Measurements from ENCODE around the gene RPS6KA3.
"Not testable (repeated sequence)": the region's sequence is repeated elsewhere in the genome, so short reads cannot be mapped to it uniquely, and the experiment has no call there.

RPS6KA3 gene

DNA sequence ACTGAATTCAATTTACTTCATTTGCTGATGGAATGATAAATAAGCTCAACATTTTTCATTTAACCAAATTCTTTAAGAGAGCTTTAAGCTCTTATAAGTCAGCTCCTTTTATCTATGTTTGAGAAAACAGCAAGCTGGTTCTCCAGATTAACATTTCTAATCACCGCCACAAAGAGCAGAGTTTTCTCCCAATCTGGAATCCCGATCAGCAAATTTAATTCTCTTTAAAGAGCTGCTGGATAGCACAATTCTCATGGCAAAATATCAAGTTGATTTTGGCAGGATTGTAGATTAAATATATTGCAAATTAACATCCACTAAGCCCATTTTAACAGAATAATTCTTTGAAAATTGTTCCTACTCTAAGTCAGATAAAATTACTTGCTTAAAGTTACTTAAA lies 48.8 kb downstream of the RPS6KA3 start:
- DNase-seq, result no peak

DNA sequence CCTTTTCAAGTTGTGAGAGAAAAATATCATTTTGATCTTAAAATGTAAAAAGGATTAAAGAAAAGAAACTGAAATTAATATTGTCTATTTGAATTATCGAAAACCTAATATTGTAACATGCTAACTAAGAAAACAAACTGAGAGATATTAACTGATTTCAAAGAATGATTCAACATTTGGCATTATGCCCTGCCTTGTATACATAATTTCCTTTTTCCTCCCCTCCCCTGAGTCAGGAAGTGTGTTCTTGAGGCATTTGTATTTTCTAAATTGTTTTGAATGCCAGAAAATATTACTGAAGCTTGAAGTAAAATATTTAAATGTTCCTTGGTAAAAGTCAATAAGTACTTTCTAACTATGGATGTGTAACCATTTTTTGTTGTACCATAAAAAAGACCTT lies 49.4 kb downstream of the RPS6KA3 start:
- DNase-seq, result no peak

DNA sequence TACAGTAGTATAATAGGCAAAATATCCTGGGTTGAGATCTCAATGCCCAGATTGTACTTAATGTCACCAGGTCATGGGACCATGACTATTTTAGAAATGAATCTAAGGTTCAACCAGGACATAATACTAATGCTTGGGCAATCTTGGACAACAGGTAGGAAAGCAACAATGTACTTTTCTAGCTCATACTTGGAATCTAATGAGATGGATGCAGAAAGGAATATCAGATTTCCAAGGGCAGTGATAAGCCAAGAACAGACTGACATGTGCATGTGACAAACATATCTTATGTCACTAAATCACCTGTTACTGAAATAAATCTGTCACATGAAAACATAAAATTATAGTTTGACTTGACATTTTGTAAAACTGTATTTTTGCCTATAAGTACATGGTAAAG lies 51.1 kb downstream of the RPS6KA3 start:
- no peak for DNase-seq

DNA sequence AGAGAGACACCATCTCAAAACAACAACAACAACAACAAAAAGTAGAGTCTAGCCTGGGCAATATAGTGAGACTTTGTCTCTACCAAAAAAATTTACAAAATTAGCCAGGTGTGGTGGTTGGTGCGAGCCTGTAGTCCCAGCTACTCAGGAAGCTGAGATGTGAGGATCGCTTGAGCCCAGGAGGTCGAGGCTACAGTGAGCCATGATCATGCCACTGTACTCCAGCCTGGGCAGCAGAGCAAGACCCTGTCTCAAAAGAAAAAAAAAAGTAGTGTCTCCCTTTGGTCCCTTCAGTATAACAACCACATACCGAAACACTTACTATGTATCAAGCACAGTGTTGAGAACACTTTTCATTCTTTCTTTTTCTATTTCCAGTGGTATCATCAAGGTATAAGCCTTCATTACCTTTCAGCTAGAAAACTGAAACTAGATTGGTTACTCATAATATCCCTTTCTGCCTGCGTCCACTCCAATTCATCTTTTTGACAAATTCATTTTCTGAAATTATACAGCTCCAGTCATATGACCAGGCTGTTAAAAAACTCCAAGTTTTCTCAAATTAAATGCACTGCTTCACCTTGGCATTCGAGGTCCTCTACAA lies 54.1 kb downstream of the RPS6KA3 start:
- DNase-seq, result peak in 1 of 5 donors; percentile 20

DNA sequence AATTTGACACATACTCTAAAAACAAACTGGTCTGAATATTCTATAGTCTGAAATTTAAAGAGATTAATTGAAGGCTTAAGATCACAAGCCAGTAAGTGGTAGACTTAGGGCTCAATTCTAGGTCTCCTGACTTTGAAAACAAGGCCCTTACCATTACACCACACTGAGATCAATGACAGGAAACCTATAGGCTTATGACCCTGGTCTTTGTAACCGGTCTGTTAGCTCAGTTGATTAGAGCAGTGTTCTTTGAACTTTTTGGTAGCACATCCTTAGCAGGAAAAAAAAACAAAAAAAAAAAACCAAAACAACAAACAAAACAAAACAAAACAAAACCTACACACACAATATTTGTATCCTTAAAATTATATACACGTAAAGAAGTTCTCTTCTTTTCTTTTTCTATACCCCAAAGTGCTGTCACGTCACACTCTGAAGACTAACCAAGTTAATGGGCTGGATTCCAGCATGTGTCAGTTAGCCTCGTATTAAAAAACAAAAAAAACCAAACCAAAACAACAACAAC lies 55.4 kb downstream of the RPS6KA3 start:
- DNase-seq, result no peak

DNA sequence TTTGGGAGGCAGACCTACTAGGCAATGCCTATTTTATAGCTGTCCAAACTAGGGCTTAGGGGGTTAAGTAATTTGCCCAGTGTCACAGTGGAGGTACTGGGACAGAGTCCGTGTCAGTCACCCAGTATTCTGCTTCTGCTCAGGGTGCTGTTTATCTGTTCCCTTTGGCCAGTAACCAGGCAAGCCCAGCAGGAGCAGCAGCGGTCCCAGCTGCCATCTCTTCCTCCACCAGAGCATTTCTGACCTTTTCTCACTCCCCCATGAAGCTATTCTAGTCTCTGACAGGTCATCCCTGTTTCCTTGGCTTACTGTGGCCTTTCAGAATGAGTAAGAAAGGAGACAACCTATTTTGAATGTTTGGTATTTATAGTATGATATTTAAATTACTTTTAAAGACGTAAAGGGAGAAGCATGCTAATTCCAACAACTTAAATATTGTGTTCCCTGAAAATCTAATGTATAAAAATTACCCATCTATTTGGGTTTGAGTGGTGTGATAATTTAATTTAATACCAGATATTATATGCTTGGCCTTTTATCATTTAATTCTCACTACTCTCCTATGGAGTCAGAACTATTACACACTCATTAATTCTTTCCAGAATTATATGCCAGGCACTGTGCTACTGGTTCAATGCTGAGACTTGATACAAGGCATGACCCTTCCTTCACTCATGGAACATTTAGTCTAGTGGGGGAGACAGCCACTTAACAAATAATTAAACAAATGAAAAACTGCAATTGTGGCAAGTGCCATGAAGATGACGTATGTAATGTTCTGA lies 60.6 kb downstream of the RPS6KA3 start:
- DNase-seq, result no peak

DNA sequence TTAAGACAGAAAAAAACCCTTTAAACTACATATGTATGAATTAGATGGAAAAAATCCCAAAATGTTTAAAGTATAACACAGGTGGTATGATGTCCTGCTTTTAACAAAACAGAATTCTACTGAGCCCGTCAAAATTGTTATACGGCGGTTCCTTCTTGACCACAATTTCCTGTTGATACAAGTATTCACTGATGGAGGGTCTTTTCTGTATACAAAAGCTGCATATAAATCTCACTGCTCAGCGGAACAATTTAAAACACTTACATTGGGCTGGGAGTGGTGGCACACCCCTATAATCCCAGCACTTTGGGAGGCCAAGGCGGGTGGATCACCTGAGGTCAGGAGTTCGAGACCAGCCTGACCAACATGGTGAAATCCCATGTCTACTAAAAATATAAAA lies 62.4 kb downstream of the RPS6KA3 start:
- no peak for DNase-seq

DNA sequence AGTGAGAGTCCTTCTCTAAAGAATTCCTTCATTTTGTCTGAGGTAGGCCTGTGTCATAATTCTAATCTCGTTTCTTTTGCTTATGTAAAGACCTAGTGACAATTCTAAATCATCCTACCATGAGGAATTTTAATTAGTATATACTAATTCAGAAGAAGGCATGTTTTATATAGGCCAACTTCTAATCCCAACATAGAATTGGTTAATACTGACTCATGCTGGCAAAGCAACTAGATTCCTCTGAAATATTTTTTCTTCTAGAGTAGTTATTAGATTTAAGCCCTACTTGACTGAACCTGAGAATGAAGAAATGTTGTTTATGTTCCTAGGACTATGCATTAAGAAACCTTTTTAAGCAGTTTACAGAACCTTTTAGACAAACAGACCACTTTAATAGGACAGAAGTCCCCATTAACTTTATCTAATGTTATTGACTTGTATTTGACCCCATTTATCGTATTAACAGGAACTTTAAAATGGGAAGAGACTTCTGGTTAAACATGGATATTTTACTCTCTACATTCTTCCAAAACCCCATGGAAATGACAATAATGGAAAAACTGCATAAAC lies 69.0 kb downstream of the RPS6KA3 start:
- DNase-seq, result no peak

DNA sequence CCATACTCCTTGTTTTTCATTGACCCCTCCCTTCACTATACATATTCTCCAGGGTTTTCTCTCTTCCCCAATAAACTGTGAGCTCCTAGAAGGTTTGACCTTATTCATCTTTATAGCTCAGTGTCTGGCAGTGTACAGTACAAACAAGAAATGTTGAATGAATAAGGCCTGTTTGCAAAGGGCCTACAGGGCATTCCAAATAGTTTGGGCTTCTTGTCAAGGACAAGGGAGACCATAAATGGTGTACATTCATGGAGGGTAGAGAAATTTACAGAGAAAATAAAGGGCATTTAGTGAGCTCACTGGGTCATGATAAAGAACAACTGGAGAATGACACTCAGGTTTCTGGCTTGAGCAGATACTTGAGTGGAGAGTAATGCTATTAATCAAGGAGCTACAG lies 77.5 kb downstream of the RPS6KA3 start:
- no peak for DNase-seq

DNA sequence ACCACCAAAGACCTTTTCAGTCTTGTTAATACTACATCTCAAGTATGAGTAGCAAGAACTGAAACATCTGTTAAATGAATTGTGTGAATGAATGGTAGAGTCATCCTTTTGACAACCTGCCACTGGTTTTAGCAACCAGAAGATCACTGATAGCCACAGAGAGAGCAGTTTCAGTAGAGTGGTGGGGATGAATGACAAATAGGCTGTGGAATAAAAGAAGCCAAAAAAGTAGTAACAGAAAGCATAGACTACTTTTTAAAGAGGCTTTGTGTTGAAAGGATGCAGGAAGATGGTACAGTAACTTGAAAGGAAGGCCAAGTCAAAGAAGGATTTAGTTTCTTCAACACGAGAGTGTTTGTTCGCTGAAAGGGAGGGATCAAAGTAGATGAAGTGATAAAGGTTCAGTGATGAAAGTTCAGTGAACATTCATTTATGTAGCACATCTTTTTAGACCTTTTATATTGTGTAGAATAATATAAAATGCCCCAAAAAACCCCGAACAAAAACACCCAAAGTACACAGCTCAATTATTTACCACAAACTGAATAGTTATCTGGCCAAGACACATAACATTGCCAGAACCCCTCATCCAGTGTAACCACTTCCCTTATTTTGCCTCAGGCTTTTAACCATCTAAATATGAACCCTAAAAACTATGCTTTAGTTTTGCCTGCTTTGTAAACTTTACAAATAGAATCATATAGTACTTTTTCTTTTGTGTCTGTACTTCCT lies 84.9 kb downstream of the RPS6KA3 start:
- DNase-seq, result peak in 1 of 5 donors; percentile 17

DNA sequence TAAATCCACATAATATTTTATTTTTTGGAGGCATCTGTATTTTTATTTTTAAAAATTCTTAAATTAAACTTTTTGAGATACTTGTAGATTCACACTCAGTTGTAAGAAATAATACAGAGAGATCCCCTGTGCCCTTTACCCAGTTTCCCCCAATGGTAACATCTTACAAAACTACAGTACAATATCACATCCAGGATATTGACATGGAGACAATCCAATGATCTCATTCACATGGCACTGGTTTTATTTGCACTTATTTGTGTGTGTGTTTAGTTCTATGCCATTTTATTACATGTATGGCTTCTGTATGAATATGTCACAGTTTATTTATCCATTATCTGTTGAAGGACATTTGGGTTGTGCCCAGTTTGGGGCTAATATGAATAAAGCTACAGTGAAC lies 89.6 kb downstream of the RPS6KA3 start:
- DNase-seq, result no peak

DNA sequence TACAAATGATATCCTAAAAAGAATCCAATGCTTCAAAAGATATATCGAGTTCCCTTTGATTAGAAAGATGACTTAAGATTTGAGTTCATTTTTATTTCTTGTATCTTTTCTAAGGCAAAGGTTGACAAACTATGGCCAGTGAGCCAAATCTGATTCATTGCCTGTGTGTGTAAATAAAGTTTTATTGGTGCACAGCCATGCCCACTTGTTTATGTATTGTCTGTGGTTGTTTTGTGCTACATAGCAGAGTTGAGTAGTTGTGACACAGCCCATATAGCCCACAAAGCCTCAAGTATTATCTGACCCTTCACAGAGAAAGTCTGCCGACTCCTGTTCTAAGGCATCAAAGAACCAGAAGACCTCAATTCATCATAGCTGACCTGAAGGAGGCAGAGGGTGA lies 92.9 kb downstream of the RPS6KA3 start:
- DNase-seq, result no peak

DNA sequence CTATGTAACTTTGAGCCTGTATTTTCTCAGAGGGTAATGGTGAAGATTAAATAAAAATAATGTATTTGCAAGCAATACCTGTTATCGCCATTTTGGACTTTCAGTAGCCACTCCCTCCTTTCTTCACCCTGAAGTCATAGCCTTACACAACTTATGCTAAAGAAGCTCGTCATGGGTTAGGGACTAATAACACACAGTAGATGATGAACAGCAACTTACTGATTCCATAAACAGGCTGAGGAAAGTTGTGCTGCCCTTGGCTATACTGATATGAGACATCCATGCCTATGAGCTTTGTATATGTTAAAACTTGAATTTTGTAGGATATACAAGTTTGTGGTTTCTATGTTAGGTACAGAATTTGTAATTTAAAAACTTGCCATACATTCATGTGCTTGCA lies 93.4 kb downstream of the RPS6KA3 start:
- DNase-seq, result no peak

DNA sequence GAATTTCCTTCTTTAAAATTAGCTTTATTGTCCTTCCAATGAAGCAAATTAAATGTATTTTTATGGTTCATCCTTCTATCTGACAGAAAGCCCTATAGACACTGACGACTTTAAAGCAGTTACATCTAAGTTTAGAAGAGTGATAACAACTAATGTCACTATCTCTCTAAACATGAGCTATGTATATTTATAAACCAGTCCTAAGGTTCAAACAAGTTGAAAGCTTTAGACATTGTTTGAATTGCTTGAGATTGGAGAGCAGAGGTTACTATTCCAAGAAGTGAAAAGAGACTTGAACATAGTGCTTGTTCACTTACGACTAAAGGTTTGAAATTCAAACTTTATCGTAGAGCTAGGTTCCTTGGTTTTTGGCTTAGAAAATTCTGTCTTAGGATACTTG lies 94.8 kb downstream of the RPS6KA3 start:
- no peak for DNase-seq

DNA sequence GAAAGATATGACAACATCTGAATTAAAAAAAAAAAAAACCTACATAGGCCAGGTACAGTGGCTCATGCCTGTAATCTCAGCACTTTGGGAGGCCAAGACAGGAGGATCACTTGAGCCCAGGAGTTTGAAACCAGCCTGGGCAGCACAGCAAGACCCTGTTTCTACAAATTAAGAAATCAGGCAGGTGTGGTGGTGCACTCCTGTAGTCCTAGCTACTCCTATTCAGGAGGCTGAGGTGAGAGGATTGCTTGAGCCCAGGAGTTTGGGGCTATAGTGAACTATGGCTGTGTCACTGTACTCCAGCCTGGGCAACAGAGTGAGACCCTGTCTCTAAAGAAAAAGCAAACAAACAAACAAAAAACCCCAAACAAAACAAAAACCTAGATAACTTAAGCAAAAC lies 104.2 kb downstream of the RPS6KA3 start:
- not testable (repeated sequence) for DNase-seq

DNA sequence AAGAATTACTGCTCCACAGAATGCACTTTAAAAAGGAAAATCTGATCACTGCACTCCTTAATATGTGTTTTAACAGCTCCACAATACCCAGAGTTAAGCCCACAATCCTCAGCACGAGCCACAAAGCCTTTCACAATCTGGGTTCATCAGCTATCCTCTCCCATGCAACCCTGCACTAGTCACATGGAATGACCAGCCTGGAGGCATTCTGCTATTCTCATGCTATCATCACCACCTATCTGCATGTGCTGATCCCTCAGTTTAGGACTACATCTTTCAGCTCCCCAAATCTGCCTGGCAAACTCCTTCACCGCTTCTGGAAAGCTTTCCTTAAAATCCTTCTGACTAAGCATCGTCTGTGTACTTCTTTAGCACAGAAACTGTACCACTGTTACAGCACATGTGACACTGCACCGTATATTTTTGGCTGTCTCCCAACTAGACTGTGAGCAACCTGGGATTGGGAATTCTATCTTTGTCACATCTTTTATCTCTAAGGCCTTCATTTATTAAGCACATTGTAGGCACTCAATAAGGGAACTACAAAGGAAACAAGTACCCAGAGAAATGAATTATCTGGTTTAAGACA lies 106.8 kb downstream of the RPS6KA3 start:
- DNase-seq, result no peak

DNA sequence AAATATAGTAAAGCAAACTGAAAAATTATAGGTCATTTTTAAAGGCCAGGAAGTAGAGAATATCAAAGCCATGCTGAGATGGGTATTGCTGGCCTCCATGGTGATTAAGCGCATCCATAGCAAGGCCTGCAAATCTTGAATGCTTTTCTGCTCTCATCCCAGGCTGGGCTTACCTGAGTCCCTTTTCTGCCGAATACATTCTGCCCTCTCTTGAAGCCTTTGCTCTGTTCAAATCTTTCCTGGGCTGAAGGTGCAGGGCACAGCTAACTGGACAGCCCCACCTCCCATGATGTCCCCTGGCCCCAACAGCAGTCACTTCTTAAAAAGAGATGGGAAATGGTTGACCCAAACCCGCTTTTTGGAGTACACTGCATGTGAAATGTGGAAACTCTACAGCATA lies 115.0 kb downstream of the RPS6KA3 start:
- no peak for DNase-seq

DNA sequence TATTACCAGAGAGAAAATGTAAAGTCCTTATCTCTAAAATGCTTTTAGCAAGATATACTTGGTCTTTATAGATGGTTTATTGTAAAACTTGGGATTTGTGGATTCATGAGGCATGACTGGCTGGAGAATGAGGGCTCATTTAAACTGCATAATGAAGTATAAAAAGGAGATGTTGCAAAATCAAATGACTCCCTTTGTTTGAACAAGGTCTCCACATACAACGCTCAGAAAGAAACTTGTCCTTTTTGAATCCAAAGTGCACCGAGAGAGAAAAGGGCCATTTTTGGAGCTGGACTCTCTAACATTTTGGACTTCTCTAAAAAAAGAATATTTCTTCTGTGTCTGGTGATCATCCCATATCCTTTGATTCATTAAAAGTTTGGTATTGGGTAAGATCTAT lies 117.4 kb downstream of the RPS6KA3 start:
- no peak for DNase-seq

DNA sequence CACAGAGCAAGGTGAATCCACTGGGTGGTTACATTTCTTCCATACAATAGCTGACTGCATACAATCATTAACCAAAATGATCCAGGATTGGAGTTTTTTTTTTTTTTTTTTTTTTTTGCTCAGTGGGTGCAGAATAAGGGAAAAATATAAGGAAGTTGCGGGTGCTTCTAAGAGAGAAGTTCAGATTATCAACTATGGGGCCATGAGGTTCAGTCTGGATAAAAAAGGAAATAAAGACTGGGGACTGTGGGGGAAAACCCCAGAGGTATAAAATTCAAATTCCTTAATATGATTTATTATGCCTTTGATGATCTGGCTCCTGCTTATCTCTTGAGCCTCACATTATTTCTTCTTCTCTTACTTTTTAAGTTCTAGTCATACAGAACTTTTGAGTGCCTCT lies 119.1 kb downstream of the RPS6KA3 start:
- DNase-seq, result no peak

DNA sequence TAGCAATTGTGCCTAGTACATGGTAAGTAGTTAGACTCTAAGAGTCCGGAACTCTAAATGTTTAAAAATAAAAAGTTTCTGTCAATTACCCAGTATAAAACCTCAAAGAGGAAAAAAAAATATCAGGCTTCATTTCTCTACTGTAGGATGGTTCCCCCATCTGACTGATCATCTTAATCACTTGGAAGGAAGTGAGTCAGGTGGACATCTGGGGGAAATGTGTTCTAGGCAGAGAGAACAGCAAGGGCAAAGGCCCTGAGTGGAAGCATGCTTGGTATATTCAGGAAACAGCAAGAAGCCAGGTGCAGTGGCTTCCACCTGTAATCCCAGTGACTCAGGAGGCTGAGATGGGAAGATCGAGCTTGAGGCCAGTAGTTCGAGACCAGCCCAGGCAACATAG lies 122.2 kb downstream of the RPS6KA3 start:
- DNase-seq, result no peak

DNA sequence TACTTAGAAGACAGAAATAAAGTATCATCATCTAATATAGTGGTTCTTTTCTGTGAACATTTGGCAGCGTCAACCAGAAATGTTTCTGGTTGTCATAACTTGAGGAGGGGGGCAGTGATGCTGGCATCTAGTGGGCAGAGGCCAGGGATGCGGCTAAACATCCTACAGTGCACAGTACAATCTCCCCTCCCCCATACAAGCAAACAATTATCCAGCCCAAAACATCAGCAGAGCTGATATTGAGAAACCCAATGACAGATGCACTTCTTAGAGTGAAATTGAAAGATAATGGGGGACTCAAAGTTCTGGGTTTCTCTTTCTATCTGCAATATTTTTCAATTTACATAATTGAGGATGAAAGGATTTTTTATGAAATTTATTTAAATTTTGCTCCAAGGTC lies 123.1 kb downstream of the RPS6KA3 start:
- DNase-seq, result no peak

DNA sequence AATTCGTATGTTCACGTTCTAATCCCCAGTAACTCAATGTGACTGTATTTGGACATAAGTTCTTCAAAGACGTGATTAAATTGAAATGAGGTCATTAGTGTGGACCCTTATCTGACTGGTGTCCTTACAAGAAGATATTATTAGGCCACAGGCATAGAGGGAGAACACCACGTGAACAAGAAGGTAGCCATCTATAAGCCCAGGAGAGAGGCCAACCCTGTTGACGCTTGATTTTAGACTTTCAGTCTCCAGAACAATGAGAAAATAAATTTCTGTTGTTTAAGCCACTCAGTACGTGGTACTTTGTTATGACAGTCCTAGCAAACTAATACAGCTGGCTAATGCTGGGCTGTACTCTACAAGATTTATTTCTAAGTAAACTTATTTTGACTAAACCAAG lies 123.6 kb downstream of the RPS6KA3 start:
- DNase-seq, result no peak

Measured in T-helper 1 cell (primary cell).